ENCODE measurements around the gene PDLIM1.

Gene PDLIM1

GRCh38 chr10:95264227-95265051 is 26.4 kb downstream of the PDLIM1 start:
- no peak for TF ChIP-seq CTCF (IDR thresholded peaks at IDR 0.05; ENCODE audit: low read depth, low read length)
- no peak for DNase-seq (ENCODE audit: extremely low read depth, low read depth)

- TF ChIP-seq CTCF (IDR thresholded peaks at IDR 0.05; ENCODE audit: low read depth, low read length): no peak
- DNase-seq (ENCODE audit: extremely low read depth, low read depth): no peak
These were observed 27.0 kb downstream of the PDLIM1 start for GRCh38 chr10:95263864-95264226.

GRCh38 chr10:95262763-95263518 is 27.9 kb downstream of the PDLIM1 start:
- DNase-seq (ENCODE audit: extremely low read depth, low read depth): no peak
- TF ChIP-seq CTCF (IDR thresholded peaks at IDR 0.05; ENCODE audit: low read depth, low read length): no peak

- no peak for TF ChIP-seq CTCF (IDR thresholded peaks at IDR 0.05; ENCODE audit: low read depth, low read length)
- DNase-seq (ENCODE audit: extremely low read depth, low read depth): no peak
These were observed 28.9 kb downstream of the PDLIM1 start for GRCh38 chr10:95261926-95262325.

- no peak for TF ChIP-seq CTCF (IDR thresholded peaks at IDR 0.05; ENCODE audit: low read depth, low read length)
- no peak for DNase-seq (ENCODE audit: extremely low read depth, low read depth)
These were observed 29.8 kb downstream of the PDLIM1 start for GRCh38 chr10:95260909-95261552.

- TF ChIP-seq CTCF (IDR thresholded peaks at IDR 0.05; ENCODE audit: low read depth, low read length): no peak
- no peak for DNase-seq (ENCODE audit: extremely low read depth, low read depth)
These were observed 30.4 kb downstream of the PDLIM1 start for GRCh38 chr10:95260397-95260881.

Data from AG09319 (cell line).